NCI-H748 (cell line): ENCODE data around the gene GNAZ.
A peak's percentile ranks its signal among the peaks of the same experiment; 100 is the strongest.

Experiments
- DNase-seq: peaks from one replicate; lab custom pipeline; 2025; ENCODE audit not compliant: unreplicated experiment; lab: John Stamatoyannopoulos, UW

GNAZ gene

GRCh38 chr22:23075525-23076216 is 5.4 kb downstream of the GNAZ start:
- no peak for DNase-seq

GRCh38 chr22:23076896-23077572 is 6.7 kb downstream of the GNAZ start:
- no peak for DNase-seq

GRCh38 chr22:23077627-23078461 is 7.5 kb downstream of the GNAZ start:
- DNase-seq: peak; percentile 14

GRCh38 chr22:23078462-23078787 is 8.1 kb downstream of the GNAZ start:
- DNase-seq: no peak

GRCh38 chr22:23079240-23079768 is 9.0 kb downstream of the GNAZ start:
- no peak for DNase-seq

GRCh38 chr22:23079814-23080521 is 9.6 kb downstream of the GNAZ start:
- DNase-seq: no peak

- no peak for DNase-seq
Observed at GRCh38 chr22:23080613-23081290, 10.4 kb downstream of the GNAZ start.

GRCh38 chr22:23082534-23083314 is 12.4 kb downstream of the GNAZ start:
- DNase-seq: no peak

- DNase-seq: no peak
Observed at GRCh38 chr22:23083315-23084021, 13.1 kb downstream of the GNAZ start.

GRCh38 chr22:23084453-23085350 is 14.4 kb downstream of the GNAZ start:
- DNase-seq: no peak

GRCh38 chr22:23085351-23085671 is 15.0 kb downstream of the GNAZ start:
- DNase-seq: no peak

- no peak for DNase-seq
Observed at GRCh38 chr22:23085785-23086184, 15.5 kb downstream of the GNAZ start.

GRCh38 chr22:23086263-23086662 is 15.9 kb downstream of the GNAZ start:
- no peak for DNase-seq

GRCh38 chr22:23086787-23087186 is 16.5 kb downstream of the GNAZ start:
- DNase-seq: no peak

- DNase-seq: no peak
Observed at GRCh38 chr22:23088199-23088604, 17.9 kb downstream of the GNAZ start.

- no peak for DNase-seq
Observed at GRCh38 chr22:23089010-23089409, 18.7 kb downstream of the GNAZ start.

- DNase-seq: no peak
Observed at GRCh38 chr22:23089633-23090456, 19.5 kb downstream of the GNAZ start.
